ENCODE measurements around the gene MSH3.
A peak's percentile ranks its signal among the peaks of the same experiment; 100 is the strongest.
"Not testable (repeated sequence)": the region's sequence is repeated elsewhere in the genome, so short reads cannot be mapped to it uniquely, and the experiment has no call there.

Gene MSH3

GRCh38 chr5:80654054-80654390 lies 430 bp upstream of the MSH3 start:
- Histone ChIP-seq H3K27ac (ENCODE audit: insufficient read depth, low read depth, low read length, poor library complexity, severe bottlenecking) (peak overlapping the region; percentile 40), H3K27me3 (ENCODE audit: control insufficient read depth, insufficient read depth, low read length, poor library complexity, severe bottlenecking) (no peaks in the 10 kb centered on the region), H3K36me3 (ENCODE audit: control insufficient read depth, insufficient read depth, low read length) (peaks cover 18% of the 10 kb centered on the region)

GRCh38 chr5:80655231-80655774 lies 851 bp downstream of the MSH3 start:
- Histone ChIP-seq H3K4me3 (ENCODE audit: insufficient read depth, low read depth, low read length) (peak overlapping the region; percentile 86), H3K9me3 (ENCODE audit: control insufficient read depth, low read length) (no peaks in the 10 kb centered on the region), H3K27ac (ENCODE audit: insufficient read depth, low read depth, low read length, poor library complexity, severe bottlenecking) (no peak overlapping the region), H3K4me1 (ENCODE audit: control insufficient read depth, insufficient read depth, low read length) (no peaks in the 10 kb centered on the region), H3K36me3 (ENCODE audit: control insufficient read depth, insufficient read depth, low read length) (peaks cover 26% of the 10 kb centered on the region), H3K27me3 (ENCODE audit: control insufficient read depth, insufficient read depth, low read length, poor library complexity, severe bottlenecking) (no peaks in the 10 kb centered on the region)
- WGBS, 2 experiments = 34 to 35% methylated on average over 6 to 7 of the region's 7 CpGs

More at GRCh38 chr5:80654054-80654390, 430 bp upstream of the MSH3 start:
- Histone ChIP-seq H3K9me3 (ENCODE audit: control insufficient read depth, low read length) (no peaks in the 10 kb centered on the region), H3K4me1 (ENCODE audit: control insufficient read depth, insufficient read depth, low read length) (no peaks in the 10 kb centered on the region), H3K4me3 (ENCODE audit: insufficient read depth, low read depth, low read length) (peak overlapping the region; percentile 86)
- 0 to 1% methylated on average over 24 of the region's 24 CpGs for WGBS, 2 experiments

- H3K36me3 ChIP-seq (ENCODE audit: control insufficient read depth, insufficient read depth, low read length) = peaks cover 27% of the 10 kb centered on the region
Measured at GRCh38 chr5:80656425-80656824, 2.0 kb downstream of the MSH3 start.

GRCh38 chr5:80659106-80659505 lies 4.7 kb downstream of the MSH3 start:
- Histone ChIP-seq H3K4me3 (ENCODE audit: insufficient read depth, low read depth, low read length) (no peak overlapping the region), H3K9me3 (ENCODE audit: control insufficient read depth, low read length) (no peaks in the 10 kb centered on the region), H3K36me3 (ENCODE audit: control insufficient read depth, insufficient read depth, low read length) (peaks cover 38% of the 10 kb centered on the region), H3K27ac (ENCODE audit: insufficient read depth, low read depth, low read length, poor library complexity, severe bottlenecking) (no peak overlapping the region), H3K27me3 (ENCODE audit: control insufficient read depth, insufficient read depth, low read length, poor library complexity, severe bottlenecking) (no peaks in the 10 kb centered on the region), H3K4me1 (ENCODE audit: control insufficient read depth, insufficient read depth, low read length) (no peaks in the 10 kb centered on the region)
- 92 to 97% methylated on average over 4 to 5 of the region's 5 CpGs for WGBS, 2 experiments

More at GRCh38 chr5:80656425-80656824, 2.0 kb downstream of the MSH3 start:
- Histone ChIP-seq H3K4me3 (ENCODE audit: insufficient read depth, low read depth, low read length) (no peak overlapping the region), H3K9me3 (ENCODE audit: control insufficient read depth, low read length) (no peaks in the 10 kb centered on the region), H3K27ac (ENCODE audit: insufficient read depth, low read depth, low read length, poor library complexity, severe bottlenecking) (no peak overlapping the region), H3K4me1 (ENCODE audit: control insufficient read depth, insufficient read depth, low read length) (no peaks in the 10 kb centered on the region), H3K27me3 (ENCODE audit: control insufficient read depth, insufficient read depth, low read length, poor library complexity, severe bottlenecking) (no peaks in the 10 kb centered on the region)
- 35 to 47% methylated on average over 1 of the region's 1 CpG for WGBS, 2 experiments

GRCh38 chr5:80660661-80661060 lies 6.2 kb downstream of the MSH3 start:
- H3K4me1 ChIP-seq (ENCODE audit: control insufficient read depth, insufficient read depth, low read length); H3K27ac ChIP-seq (ENCODE audit: insufficient read depth, low read depth, low read length, poor library complexity, severe bottlenecking); H3K27me3 ChIP-seq (ENCODE audit: control insufficient read depth, insufficient read depth, low read length, poor library complexity, severe bottlenecking); H3K9me3 ChIP-seq (ENCODE audit: control insufficient read depth, low read length); H3K4me3 ChIP-seq (ENCODE audit: insufficient read depth, low read depth, low read length): not testable (repeated sequence)
- 89 to 91% methylated on average over 5 to 7 of the region's 7 CpGs for WGBS, 2 experiments
- peaks cover 43% of the 10 kb centered on the region for H3K36me3 ChIP-seq (ENCODE audit: control insufficient read depth, insufficient read depth, low read length)

- Histone ChIP-seq H3K36me3 (ENCODE audit: control insufficient read depth, insufficient read depth, low read length) (peaks cover 43% of the 10 kb centered on the region), H3K4me1 (ENCODE audit: control insufficient read depth, insufficient read depth, low read length) (no peaks in the 10 kb centered on the region), H3K4me3 (ENCODE audit: insufficient read depth, low read depth, low read length) (no peak overlapping the region), H3K27ac (ENCODE audit: insufficient read depth, low read depth, low read length, poor library complexity, severe bottlenecking) (no peak overlapping the region), H3K27me3 (ENCODE audit: control insufficient read depth, insufficient read depth, low read length, poor library complexity, severe bottlenecking) (no peaks in the 10 kb centered on the region), H3K9me3 (ENCODE audit: control insufficient read depth, low read length) (no peaks in the 10 kb centered on the region)
- WGBS, 2 experiments = 56% methylated on average over 1 of the region's 1 CpG; no CpG with 5 or more reads in 1 of the 2 experiments
Measured at GRCh38 chr5:80662108-80662507, 7.7 kb downstream of the MSH3 start.

- Histone ChIP-seq H3K36me3 (ENCODE audit: control insufficient read depth, insufficient read depth, low read length) (peaks cover 26% of the 10 kb centered on the region), H3K4me3 (ENCODE audit: insufficient read depth, low read depth, low read length) (no peak overlapping the region), H3K27me3 (ENCODE audit: control insufficient read depth, insufficient read depth, low read length, poor library complexity, severe bottlenecking) (no peaks in the 10 kb centered on the region), H3K4me1 (ENCODE audit: control insufficient read depth, insufficient read depth, low read length) (no peaks in the 10 kb centered on the region), H3K9me3 (ENCODE audit: control insufficient read depth, low read length) (no peaks in the 10 kb centered on the region), H3K27ac (ENCODE audit: insufficient read depth, low read depth, low read length, poor library complexity, severe bottlenecking) (no peak overlapping the region)
- WGBS, 2 experiments = 96 to 97% methylated on average over 4 of the region's 4 CpGs
Measured at GRCh38 chr5:80665057-80665456, 10.6 kb downstream of the MSH3 start.

- Histone ChIP-seq H3K9me3 (ENCODE audit: control insufficient read depth, low read length) (no peaks in the 10 kb centered on the region), H3K27ac (ENCODE audit: insufficient read depth, low read depth, low read length, poor library complexity, severe bottlenecking) (no peak overlapping the region), H3K4me3 (ENCODE audit: insufficient read depth, low read depth, low read length) (no peak overlapping the region), H3K36me3 (ENCODE audit: control insufficient read depth, insufficient read depth, low read length) (peaks cover 19% of the 10 kb centered on the region), H3K27me3 (ENCODE audit: control insufficient read depth, insufficient read depth, low read length, poor library complexity, severe bottlenecking) (no peaks in the 10 kb centered on the region), H3K4me1 (ENCODE audit: control insufficient read depth, insufficient read depth, low read length) (no peaks in the 10 kb centered on the region)
- 84% methylated on average over 8 of the region's 8 CpGs for WGBS, 2 experiments
Measured at GRCh38 chr5:80667384-80667783, 12.9 kb downstream of the MSH3 start.

- H3K9me3 ChIP-seq (ENCODE audit: control insufficient read depth, low read length) = no peaks in the 10 kb centered on the region
- peaks cover 12% of the 10 kb centered on the region for H3K36me3 ChIP-seq (ENCODE audit: control insufficient read depth, insufficient read depth, low read length)
- no peak overlapping the region for H3K27ac ChIP-seq (ENCODE audit: insufficient read depth, low read depth, low read length, poor library complexity, severe bottlenecking)
- 90 to 91% methylated on average over 16 of the region's 16 CpGs for WGBS, 2 experiments
- H3K4me1 ChIP-seq (ENCODE audit: control insufficient read depth, insufficient read depth, low read length) = no peaks in the 10 kb centered on the region
- H3K27me3 ChIP-seq (ENCODE audit: control insufficient read depth, insufficient read depth, low read length, poor library complexity, severe bottlenecking) = no peaks in the 10 kb centered on the region
- no peak overlapping the region for H3K4me3 ChIP-seq (ENCODE audit: insufficient read depth, low read depth, low read length)
Measured at GRCh38 chr5:80668016-80668969, 13.8 kb downstream of the MSH3 start.

GRCh38 chr5:80672140-80672736 lies 17.8 kb downstream of the MSH3 start:
- WGBS, 2 experiments = 30 to 49% methylated on average over 4 to 6 of the region's 7 CpGs
- Histone ChIP-seq H3K36me3 (ENCODE audit: control insufficient read depth, insufficient read depth, low read length) (peaks cover 10% of the 10 kb centered on the region), H3K4me3 (ENCODE audit: insufficient read depth, low read depth, low read length) (no peak overlapping the region)

More at GRCh38 chr5:80672140-80672736, 17.8 kb downstream of the MSH3 start:
- Histone ChIP-seq H3K27me3 (ENCODE audit: control insufficient read depth, insufficient read depth, low read length, poor library complexity, severe bottlenecking) (no peaks in the 10 kb centered on the region), H3K9me3 (ENCODE audit: control insufficient read depth, low read length) (no peaks in the 10 kb centered on the region), H3K4me1 (ENCODE audit: control insufficient read depth, insufficient read depth, low read length) (no peaks in the 10 kb centered on the region), H3K27ac (ENCODE audit: insufficient read depth, low read depth, low read length, poor library complexity, severe bottlenecking) (no peak overlapping the region)

All from ectodermal cell (in vitro differentiated cells).